ENCODE data around the gene ITPKB.
"Not testable (repeated sequence)": the region's sequence is repeated elsewhere in the genome, so short reads cannot be mapped to it uniquely, and the experiment has no call there.

ITPKB gene

DNA sequence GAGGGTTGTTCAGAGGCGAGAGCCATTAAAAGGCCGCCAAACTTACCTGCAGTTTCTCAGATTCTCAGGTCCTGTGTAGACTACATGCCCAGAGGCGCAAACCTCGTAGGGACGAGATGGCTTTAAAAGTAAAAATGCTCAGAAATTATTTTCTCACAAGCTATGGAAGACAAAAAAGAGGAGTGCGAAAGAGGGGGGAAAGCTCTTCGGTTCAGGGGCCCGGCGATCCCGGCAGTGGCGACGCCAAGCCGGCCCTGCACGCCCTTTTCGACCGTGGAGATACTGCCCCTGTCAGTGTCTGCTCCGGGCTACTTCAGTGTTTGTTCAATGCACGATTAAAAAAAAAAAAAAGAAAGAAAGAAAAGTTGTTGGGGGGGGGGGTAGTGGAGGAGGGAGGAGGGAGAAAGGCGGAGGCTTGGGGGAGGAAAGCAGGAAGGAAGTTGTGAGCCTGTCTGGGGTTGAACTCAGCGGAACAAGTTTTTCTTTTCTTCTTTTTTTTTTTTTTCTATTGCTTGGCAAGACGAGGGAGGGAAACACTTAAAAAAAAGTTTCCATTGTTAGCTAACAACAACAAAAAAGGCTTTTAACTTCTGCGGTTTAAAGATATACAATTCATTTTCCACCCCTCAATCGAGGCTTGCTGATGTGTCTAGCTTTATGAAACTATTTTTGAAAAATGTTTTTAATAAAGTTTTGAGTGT is at the start of gene ITPKB:
Gene ITPKB (minus strand): TSS at position 288 of the 701 bp plus-strand sequence. CDS start 1,824 bp downstream, outside the sequence.
- no peak for DNase-seq

DNA sequence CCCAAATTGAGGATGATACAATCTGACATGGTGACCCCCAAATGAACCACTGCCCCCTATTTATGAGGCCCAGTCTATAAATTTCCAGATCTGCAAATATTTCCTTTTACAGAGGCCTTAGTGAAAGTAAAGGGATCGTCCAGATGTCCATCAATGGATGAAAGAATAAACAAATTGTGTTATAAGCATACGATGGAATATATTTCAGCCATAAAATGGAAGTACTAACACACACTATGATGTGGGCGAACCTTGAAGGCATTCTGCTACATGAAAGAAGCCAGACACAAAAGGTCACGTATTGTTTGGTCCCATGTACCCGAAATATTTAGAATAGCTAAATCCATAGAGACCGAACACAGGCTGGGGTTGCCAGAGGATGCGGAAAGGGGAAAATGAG is 48.6 kb upstream of the ITPKB start:
- no peak for DNase-seq

DNA sequence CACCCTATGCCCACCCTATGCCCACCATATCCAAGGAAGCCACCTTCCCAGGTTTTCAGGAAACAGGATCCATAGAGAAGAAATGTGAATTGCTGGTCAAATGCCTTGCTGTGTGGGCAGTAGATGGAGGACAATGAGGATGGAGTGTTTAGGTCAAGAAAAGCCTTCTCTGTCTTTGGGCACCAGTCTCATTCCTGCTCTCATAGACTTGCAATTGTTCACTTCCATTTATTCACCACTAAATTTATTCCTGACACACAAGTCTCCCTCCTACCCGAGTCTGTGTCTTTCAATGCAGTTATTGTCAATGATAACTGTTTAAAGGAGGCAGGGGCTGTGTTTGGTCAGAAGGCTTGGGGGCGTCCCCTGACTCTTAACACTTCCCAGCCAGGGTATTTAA is 48.0 kb upstream of the ITPKB start:
- DNase-seq = no peak

DNA sequence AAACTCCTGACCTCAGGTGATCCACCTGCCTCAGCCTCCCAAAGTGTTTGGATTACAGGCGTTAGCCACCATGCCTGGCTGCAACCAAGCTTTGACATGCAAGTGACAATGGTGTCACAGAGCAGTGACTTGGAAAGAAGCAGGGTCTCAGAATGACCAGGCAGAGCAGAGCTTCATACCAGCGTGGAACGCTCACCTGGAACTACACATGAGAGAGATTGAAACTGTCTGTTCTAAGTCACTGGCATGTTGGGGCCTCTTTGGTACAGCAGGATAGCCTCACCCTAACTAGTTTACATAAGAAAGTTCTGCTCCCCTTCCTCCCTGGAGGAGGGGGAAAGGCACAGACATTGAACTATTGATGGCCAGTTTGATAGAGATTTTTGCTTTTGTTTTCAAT is 47.5 kb upstream of the ITPKB start:
- no peak for DNase-seq

DNA sequence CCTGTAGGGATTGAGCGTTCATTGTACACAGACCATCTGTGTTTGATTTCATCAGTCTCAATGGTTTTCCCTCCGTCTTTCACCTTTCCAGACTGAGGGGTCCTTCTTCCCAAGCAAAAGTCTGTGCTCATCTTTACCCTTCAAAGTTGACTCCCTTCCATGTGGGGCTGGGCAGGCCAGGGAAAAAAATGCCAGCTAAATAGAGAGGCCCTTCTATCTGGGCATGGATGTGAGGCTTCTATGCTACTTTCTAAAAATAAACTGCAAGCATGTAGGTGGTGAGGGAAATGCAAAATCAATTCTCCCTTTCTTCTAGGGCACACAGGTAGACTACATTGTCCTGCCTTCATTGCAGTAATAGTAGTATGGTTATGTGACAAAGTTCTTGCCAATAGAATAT is 46.7 kb upstream of the ITPKB start:
- no peak for DNase-seq

DNA sequence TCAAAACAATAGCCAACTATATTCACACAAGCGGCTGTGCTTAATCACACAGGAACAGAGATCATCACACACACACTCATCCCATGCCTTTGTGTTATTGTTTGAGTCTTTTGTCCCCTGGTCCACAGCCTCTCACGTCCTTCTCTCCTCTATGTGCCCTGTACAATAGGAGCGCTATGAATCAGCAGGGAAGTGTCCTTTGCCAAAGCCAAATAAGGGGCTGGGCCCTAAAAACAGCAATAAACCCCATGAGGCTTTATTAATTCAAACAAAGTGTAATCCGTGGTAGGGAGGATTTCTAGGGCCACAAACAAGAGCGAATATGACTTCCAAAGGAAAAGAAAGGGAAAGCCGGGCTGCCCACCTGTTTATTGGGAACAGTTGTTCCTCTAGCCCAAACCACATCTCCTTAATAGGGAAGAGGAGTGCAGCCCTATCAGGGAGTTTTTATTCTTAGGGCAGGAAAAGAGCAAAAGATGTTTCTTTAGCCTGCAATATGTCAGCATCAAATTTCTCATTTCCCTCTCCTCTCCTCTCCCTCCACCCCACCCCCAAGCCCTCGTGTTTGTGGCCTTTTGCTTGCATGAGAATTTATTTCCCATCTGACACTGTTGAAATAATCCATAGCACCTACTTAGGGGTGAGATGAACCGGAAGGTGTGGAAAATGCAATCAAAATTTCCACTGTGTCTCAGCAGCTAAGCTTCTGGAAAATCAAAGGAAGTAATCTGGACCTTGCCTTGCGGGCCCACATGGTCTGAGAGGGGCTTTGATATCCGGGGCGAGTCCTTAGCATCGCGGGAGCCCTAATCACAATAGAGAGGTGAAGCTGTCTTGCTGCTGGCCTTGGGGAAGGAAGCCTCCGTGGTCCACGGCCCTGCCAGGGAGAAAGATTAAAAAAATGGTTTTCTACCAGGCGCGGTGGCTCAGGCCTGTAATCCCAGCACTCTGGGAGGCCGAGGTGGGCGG is 45.3 kb upstream of the ITPKB start:
- DNase-seq = peak; percentile 33 to 54

DNA sequence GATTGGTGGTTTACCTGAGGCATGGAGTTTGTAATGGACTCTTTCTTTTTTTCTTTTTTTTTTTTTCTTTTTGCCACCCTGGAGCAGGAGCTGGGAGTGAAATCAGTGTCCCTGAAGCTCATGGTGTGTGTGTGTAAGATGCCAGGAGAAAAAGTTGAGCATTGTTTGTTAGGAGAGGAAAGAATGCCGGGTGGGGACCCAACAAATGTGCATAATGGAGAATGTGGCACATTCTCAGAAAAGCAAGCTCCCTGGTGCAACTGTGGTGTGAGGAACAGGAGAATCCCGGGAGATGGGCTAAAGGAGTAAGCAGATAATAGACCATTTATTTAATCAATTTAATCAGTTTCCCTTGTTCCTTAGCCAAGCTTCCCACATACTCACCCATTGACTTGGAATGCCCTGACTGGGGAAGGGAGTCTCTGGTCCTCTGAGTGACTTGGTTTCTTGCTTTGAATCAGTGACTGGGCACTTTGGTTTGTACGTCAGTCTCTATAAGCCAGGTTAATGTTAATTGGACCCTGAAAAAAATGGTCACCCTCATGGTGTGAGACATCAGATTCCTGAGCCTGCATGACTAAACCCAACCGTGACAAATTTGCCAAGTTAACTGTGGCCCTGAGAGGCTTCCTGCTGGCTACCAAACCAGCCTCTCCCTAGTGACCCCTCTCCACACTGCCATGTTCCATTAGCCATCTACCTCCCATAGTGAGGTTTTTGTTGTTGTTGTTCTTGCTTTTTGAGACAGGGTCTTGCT is 43.9 kb upstream of the ITPKB start:
- DNase-seq = no peak

DNA sequence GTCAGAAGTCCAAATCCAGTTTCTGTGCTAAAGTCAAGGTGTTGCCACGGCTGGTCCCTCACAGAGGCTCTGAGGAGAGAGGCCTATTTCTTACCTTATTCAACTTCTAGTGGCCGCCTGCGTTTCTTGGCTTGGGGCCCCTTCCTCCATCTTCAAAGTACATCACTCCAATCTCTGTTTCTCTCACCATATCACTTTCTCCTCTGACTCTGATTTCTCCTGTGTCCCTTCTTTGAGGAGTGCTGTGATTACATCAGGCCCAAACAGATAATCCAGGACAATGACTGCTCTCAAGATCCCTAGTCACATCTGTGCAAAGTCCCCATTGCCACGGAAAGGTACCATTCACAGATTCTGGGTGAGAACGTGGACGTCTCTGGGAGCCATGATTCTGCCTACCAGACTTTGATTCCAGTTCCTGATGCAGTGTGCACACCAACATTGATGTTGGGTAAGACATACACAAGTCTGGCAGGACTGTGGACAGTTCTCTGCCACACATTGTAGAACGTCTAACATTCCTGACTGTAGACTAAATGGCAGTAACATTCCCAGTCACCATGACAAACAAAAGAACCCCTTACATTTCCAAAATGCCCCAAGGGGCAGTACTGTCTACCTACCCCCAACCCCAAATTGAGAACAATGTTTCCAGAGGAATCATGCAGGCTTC is 43.0 kb upstream of the ITPKB start:
- no peak for DNase-seq

DNA sequence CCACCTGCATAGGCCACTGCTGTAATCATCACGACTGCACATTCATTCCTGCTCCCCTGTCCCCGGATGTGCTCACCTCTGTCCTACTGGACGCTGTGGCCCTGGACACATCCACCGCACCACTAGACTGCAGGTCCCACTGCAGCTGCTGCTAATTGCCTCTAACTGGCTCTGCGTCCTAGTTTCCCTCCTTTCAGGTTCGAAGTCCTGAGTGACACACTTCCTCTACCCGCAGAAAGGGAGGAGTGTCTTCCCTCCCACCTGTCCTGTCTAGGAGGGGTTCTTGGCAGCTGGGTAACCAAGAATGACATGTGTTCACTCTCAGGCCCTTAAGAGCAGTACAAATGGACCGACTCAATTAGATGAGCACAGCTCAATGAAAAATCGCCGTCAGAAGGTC is 40.5 kb upstream of the ITPKB start:
- DNase-seq = no peak

DNA sequence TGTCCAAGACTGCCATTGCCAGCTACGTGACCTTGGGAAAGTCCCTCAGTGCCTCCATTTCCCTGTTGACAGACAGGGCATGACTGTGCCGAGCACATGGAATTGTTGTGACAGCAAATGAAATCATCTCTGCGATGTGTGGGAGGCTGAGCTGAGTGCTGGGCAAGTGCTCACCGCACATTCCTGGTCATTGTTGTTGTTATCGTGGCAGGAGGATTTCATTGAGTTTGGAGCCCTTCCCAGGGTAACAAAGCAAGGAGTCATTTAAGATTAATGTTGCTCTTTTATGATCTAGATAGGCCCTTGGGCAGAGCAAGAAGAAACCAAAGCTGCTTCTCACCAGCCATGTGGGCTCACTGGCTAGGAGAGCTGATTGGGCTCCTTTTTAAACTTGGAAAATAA is 39.6 kb upstream of the ITPKB start:
- DNase-seq = no peak

DNA sequence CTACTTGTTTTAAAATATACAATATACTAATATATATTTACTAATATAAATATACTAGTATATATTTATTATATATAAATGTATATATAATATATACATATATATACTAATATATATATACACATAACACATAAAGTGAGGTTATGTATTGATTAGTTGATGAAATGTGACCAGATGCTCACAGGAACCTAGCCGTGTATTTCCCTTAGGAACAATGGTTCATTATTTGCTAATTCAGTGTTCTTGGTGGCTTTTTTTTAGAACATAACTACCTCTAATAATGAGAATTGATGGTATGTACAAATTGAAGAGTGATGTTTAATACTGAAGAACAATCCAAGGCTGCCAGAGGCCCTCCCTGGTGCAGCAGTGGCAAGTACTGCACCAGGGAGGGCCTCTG is 37.9 kb upstream of the ITPKB start:
- no peak for DNase-seq

DNA sequence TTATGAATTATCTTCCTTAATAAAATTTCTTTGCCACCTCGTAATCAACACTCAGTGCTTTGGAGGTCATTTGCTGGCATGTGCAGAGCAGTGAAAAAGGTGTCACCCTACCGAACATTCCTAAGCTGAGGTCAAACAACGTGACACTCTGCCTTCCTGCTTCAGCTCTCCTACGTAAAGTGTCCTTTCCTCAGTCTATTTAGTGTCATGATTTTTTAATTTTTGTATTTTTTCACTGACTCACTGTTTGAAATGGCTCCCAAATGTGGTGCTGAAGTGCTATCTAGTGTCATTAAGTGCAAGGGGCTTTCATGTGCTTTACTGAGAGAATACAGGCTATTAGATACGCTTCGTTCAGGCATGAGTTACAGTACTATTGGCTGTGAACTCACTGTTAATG is 37.0 kb upstream of the ITPKB start:
- no peak for DNase-seq

DNA sequence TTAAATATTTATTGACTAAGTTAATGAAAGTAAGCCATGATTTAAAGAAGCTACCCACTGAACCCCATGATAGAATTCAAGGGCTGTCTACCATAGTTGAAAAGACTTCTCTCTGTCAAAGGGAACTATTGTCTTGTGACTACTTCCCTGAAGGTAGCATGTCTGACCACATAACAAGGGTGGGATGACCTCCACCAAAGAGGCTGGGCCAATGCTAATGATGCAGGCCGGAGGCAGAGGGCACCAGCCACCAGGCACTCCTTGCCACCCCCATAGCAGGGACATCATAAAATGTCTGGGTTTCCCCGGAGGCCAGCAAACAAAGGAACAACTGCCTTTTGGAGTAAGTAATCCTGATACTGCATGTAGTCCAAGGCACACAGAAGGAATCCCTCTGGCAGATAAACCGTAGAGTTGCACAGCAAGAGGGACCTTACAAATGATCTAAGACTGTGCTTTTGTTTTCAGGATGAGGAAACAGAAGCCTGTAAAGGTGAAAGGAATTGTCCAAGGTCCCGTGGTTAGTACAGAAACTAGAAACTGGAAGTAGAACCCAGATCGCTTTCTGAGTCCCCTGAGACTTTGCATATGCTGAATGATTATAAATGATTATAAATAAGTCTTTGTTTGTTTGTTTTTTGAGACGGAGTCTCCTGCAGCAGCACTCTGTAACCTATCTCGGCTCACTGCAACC is 33.5 kb upstream of the ITPKB start:
- no peak for DNase-seq

DNA sequence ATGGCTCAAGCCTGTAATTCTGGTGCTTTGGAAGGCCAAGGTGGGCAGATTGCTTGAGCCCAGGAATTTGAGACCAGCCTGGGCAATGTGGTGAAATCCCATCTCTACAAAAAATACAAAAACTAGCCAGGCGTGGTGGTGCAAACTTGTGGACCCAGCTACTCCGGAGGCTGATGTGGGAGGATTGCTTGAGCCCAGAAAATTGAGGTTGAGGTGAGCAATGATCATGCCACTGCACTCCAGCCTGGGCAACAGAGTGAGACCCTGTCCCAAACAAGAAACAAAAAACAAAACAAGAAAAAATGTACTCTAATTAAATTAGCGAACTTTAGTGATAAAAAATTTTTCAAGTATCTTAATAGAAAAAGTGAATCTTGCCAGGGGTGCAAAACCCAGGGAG is 28.1 kb upstream of the ITPKB start:
- DNase-seq = not testable (repeated sequence)

DNA sequence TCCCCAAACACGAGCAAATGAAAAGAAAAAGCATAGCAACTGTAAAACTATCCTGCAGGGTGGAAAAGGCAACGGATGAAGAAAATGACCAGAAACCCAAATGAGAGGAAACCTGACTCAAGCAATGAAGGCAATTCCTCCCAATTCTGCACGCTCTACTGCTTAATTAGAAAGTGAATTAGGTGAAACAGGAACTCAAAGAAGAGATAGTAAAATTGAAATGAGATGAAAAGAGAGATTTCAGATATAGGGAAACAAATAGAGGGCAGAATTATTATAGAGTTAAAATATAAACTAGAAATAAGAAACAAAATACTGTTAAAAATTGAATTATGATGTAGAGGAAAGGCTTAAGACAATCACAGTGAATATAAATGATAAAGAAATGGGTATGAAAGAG is 27.5 kb upstream of the ITPKB start:
- no peak for DNase-seq

DNA sequence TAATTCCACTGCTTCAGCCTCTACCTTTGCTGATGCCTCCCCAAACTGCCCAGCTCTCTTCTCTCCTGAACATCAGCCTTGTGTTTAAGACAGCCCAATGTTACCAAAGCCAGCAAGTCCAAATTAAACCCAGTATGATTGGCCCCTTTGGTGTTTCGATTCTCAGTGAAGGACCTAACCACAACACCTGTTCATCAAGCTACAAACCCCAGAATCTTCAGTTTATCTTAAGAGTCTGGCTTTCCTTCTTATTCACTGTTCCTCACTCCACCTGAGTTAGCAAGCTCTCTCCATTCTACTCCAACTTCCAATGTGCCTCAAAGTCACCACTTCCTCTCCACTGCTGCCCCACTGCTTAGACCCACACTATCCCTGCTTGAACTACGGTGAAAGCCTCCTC is 25.5 kb upstream of the ITPKB start:
- DNase-seq = no peak

DNA sequence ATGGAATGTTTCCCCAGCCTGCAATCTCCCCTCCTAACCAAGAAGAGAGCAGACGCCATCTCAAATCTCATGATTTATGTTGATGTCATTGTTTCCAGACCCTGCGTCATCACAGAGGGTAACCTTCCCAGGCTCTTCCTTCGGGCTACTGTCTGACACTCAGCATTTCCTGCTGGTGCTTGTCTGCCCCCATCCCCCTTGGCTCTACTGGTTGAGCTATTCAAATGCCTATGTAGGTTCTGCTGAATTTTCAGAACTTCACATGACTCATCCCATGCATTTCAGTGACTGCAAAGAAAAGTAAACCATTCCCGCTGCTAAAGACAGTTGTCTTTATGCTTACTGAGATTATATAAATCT is 24.8 kb upstream of the ITPKB start:
- no peak for DNase-seq

DNA sequence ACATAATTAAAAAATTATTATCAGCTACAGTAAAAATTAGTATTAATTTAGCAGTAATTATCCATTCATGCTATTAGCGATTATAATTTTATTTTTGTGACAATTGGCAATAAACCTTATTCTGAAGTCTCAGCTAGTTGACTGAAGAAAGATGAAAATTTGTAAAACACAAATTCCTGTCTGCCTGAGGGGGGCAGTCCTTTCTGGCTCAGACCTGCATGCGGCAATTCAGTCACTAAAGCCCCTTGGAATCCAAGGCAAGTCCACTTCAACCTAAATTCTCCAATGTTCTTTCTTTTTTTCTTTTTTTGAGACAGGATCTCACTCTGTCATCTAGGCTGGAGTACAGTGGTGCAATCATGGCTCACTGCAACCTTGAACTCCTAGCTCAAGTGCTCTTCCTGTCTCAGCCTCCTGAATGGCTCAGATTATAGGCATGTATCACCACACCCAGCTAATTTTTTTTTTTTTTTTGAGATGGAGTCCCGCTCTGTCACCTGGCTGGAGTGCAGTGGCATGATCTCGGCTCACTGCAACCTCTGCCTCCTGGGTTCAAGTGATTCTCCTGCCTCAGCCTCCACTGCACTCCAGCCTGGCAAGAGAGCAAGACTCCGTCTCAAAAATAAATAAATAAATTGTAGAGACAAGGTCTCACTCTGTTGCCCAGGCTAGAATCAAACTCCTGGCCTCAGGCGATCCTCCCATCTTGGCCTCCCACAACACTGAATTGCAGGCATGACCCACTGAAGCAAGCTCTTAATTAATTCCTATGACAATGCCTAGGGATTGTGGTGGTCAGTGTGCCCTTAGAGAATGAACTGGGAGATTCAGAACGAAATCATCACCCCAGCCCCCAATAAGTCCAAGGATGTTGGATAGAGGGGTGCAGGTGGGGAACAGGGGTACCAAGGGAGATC is 24.2 kb upstream of the ITPKB start:
- DNase-seq = no peak

DNA sequence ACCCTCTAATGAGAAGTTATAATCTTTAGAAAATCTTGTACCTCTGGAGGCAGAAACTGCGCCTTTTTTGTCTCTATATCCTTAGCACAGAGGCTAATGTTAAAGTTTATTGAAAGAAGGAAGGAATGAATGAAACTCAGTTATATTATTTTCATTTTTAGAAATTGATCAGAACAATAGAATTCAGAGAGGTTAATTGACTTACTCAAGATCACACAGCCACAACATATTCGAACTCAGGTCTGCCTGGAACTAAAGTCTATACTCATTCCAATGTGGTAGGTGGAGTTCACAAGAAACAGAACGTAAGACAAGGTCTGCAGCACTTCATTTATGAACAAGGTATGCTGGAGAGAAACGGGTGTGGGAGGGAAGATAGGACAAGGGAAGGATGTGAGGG is 23.0 kb upstream of the ITPKB start:
- no peak for DNase-seq

DNA sequence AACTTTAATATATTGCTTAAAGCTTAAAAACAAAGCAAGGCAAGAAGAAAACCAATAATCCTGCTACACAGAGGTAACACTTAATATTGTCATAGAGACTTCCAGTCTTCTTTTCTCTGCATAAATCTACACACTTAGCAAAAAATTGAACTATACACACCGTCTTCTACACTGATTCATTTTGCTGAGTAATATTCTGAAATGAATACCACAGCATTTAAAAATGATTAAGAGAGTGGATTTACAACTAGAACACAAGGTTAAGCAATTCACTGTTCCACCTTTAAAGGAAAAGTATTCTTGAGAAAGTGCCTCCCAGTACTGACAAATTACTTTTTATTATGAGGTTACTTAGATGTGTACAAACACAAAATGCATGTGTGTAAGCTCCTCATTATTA is 22.2 kb upstream of the ITPKB start:
- DNase-seq = no peak

All from NCI-H1930 (cell line).